GM23248 (cell line): ENCODE data around the gene MAP3K13.

Experiments used
- EZH2 ChIP-seq: fragments of 200-600 bp; sonication (generic); IDR thresholded peaks from 2 replicates; pipeline ENCODE4 v1.6.1; 2018; ENCODE audit warnings: antibody characterized with exemption, mild to moderate bottlenecking; ENCODE audit not compliant: insufficient read depth, poor library complexity, severe bottlenecking
- EZH2phosphoT487 ChIP-seq: fragments of 200-600 bp; sonication (generic); IDR thresholded peaks from 2 replicates; pipeline ENCODE4 v1.6.1; 2018; ENCODE audit warnings: antibody characterized with exemption, moderate library complexity, mild to moderate bottlenecking, low read depth; ENCODE audit not compliant: insufficient read depth

- TF ChIP-seq EZH2 (no peak), EZH2phosphoT487 (no peak)
Observed at GRCh38 chr3:185318141-185318540, 44.8 kb upstream of the MAP3K13 start.
